ENCODE measurements around the gene YWHAB.

YWHAB gene

DNA sequence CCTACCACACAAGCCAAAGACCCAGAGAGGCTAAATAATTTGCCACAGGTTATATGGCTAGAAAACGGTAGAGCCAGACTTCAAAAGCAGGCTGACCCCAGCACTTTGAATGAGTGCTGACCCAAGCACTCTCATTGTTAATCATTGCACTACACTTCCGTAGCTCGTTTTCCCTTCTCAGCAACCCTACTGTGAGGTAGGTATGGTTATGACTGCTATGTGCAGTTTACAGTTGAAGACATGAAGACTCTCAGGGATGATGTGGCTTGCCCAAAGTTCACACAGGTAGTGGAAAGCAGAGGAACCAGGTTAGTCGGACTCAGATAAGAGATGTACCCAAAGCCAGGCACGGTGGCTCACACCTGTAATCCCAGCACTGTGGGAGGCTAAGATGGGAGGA, 41.6 kb upstream of the YWHAB start:
- Histone ChIP-seq H3K4me1 (ENCODE audit: insufficient read depth, insufficient read length) (no peaks in the 10 kb centered on the region), H3K9ac (ENCODE audit: insufficient read length, low read depth) (no peak overlapping the region), H3K27me3 (ENCODE audit: insufficient read depth, insufficient read length) (no peaks in the 10 kb centered on the region), H3K9me3 (ENCODE audit: insufficient read depth, low read length) (no peaks in the 10 kb centered on the region), H3K4me3 (ENCODE audit: insufficient read length, low read depth) (no peak overlapping the region), H3K36me3 (ENCODE audit: insufficient read depth, insufficient read length, low read length) (no peaks in the 10 kb centered on the region)
- no peak for DNase-seq (ENCODE audit: low read depth, low spot score)
- TF ChIP-seq ZNF274 (IDR thresholded peaks at IDR 0.05; ENCODE audit: low read depth, low read length) = no peak
- TF ChIP-seq YY1 (IDR thresholded peaks at IDR 0.05; ENCODE audit: insufficient read depth, insufficient read length) = no peak
- TF ChIP-seq SUZ12 (IDR thresholded peaks at IDR 0.05; ENCODE audit: extremely low read depth, insufficient read depth, insufficient read length) = no peak

DNA sequence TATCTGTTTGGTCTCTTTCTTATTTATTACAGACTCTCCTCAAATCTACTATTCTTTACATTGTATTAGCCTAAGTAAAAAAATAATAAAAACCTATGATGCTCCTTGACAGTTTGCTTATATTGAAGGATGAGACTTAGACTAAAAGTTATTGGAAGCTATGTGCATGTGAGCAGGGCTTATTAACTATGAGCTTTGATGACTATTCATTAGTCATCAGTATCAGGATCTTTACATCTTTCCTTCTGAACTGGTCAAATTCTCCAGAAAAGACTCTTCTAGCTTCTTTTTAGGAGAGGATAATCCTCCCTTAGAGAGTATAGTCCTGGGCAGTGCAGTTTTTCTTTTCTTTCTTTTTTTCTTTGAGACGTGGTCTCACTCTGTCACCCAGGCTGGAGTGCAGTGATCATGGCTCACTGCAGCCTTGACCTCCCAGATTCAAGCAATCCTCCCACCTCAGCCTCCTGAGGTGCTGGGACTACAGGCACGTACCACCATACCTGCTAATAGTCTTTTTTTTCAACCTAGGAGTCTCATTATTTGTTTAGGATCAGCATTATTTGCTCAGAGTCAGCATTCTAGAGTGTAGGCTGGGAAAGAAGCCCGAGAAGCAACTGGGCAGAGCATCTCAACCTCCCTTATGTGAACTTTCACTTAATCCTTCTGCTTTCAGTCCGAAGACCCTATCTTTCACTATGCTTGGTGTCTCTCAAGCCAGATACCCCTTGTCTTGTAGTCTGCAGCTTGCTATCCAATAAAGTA, 37.1 kb upstream of the YWHAB start:
- Histone ChIP-seq H3K9me3 (ENCODE audit: insufficient read depth, low read length) (no peaks in the 10 kb centered on the region), H3K36me3 (ENCODE audit: insufficient read depth, insufficient read length, low read length) (no peaks in the 10 kb centered on the region), H3K27me3 (ENCODE audit: insufficient read depth, insufficient read length) (no peaks in the 10 kb centered on the region), H3K9ac (ENCODE audit: insufficient read length, low read depth) (no peak overlapping the region), H3K4me3 (ENCODE audit: insufficient read length, low read depth) (no peak overlapping the region), H3K4me1 (ENCODE audit: insufficient read depth, insufficient read length) (no peaks in the 10 kb centered on the region)
- TF ChIP-seq SUZ12 (IDR thresholded peaks at IDR 0.05; ENCODE audit: extremely low read depth, insufficient read depth, insufficient read length) (no peak), ZNF274 (IDR thresholded peaks at IDR 0.05; ENCODE audit: low read depth, low read length) (no peak), YY1 (IDR thresholded peaks at IDR 0.05; ENCODE audit: insufficient read depth, insufficient read length) (no peak)
- DNase-seq (ENCODE audit: low read depth, low spot score) = no peak

DNA sequence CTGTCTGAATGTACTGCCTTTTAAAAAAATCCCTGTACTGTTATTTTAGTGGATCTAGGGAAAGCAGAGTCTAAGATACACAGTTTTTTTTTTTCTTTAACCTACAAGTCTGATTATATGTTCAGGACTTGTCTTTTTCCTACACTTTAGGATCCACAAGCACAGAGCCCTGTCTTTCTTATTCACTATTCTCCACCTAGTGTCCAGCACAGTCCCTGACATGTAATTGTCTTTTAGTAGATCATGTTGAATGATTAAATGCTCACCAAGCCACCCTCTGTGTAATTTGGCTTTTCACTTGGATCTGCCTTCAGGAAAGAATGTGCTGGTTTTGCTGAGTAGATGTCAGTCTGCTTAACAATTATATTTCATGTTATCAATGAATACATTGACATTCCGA, 35.8 kb upstream of the YWHAB start:
- Histone ChIP-seq H3K36me3 (ENCODE audit: insufficient read depth, insufficient read length, low read length) (no peaks in the 10 kb centered on the region), H3K27me3 (ENCODE audit: insufficient read depth, insufficient read length) (no peaks in the 10 kb centered on the region), H3K9ac (ENCODE audit: insufficient read length, low read depth) (no peak overlapping the region), H3K9me3 (ENCODE audit: insufficient read depth, low read length) (no peaks in the 10 kb centered on the region), H3K4me1 (ENCODE audit: insufficient read depth, insufficient read length) (no peaks in the 10 kb centered on the region), H3K4me3 (ENCODE audit: insufficient read length, low read depth) (no peak overlapping the region)
- TF ChIP-seq SUZ12 (IDR thresholded peaks at IDR 0.05; ENCODE audit: extremely low read depth, insufficient read depth, insufficient read length) = no peak
- no peak for DNase-seq (ENCODE audit: low read depth, low spot score)

DNA sequence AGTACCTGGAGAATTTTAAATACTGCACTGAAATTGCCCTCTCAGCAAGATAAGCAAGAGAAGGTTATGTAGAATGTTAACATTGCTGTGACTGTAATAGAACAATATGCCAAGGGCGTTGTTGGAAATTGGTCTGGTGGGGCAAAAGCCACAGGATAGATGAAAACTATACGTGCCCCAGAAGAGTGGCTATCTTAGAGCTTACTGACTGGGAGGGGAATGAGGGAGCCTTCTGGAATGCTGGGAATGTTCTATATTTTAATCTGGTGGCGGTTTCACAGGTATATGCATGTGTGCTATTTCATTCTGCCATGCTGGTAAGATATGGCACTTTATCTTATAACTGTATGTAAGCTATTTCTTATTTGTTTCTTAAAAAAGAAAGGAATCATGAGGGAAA, 35.2 kb upstream of the YWHAB start:
- DNase-seq (ENCODE audit: low read depth, low spot score) = no peak
- no peak overlapping the region for H3K9ac ChIP-seq (ENCODE audit: insufficient read length, low read depth)
- no peak overlapping the region for H3K4me3 ChIP-seq (ENCODE audit: insufficient read length, low read depth)
- H3K36me3 ChIP-seq (ENCODE audit: insufficient read depth, insufficient read length, low read length) = no peaks in the 10 kb centered on the region
- no peaks in the 10 kb centered on the region for H3K4me1 ChIP-seq (ENCODE audit: insufficient read depth, insufficient read length)
- no peaks in the 10 kb centered on the region for H3K27me3 ChIP-seq (ENCODE audit: insufficient read depth, insufficient read length)
- no peaks in the 10 kb centered on the region for H3K9me3 ChIP-seq (ENCODE audit: insufficient read depth, low read length)
- TF ChIP-seq SUZ12 (IDR thresholded peaks at IDR 0.05; ENCODE audit: extremely low read depth, insufficient read depth, insufficient read length) = no peak
- no peak for TF ChIP-seq YY1 (IDR thresholded peaks at IDR 0.05; ENCODE audit: insufficient read depth, insufficient read length)
- TF ChIP-seq ZNF274 (IDR thresholded peaks at IDR 0.05; ENCODE audit: low read depth, low read length) = no peak

DNA sequence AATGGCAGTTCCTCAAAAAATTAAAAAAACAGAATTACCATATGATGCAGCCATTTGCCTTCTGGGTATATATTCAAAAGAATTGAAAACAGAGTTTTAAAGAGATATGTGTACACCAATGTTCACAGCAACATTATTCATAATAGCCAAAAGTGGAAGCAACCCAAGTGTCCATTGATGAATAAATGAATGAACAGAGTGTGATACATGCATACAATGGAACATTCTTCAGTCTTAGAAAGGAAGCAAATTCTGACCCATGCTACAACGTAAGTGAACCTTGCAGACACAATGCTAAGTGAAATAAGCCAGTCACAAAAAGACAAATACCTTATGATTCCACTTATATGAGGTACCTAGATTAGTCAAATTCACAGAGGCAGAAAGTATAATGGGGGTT, 34.7 kb upstream of the YWHAB start:
- Histone ChIP-seq H3K9ac (ENCODE audit: insufficient read length, low read depth) (no peak overlapping the region), H3K27me3 (ENCODE audit: insufficient read depth, insufficient read length) (no peaks in the 10 kb centered on the region), H3K4me1 (ENCODE audit: insufficient read depth, insufficient read length) (no peaks in the 10 kb centered on the region), H3K4me3 (ENCODE audit: insufficient read length, low read depth) (no peak overlapping the region), H3K9me3 (ENCODE audit: insufficient read depth, low read length) (no peaks in the 10 kb centered on the region), H3K36me3 (ENCODE audit: insufficient read depth, insufficient read length, low read length) (no peaks in the 10 kb centered on the region)
- TF ChIP-seq ZNF274 (IDR thresholded peaks at IDR 0.05; ENCODE audit: low read depth, low read length) (no peak), SUZ12 (IDR thresholded peaks at IDR 0.05; ENCODE audit: extremely low read depth, insufficient read depth, insufficient read length) (no peak), YY1 (IDR thresholded peaks at IDR 0.05; ENCODE audit: insufficient read depth, insufficient read length) (no peak)
- no peak for DNase-seq (ENCODE audit: low read depth, low spot score)

DNA sequence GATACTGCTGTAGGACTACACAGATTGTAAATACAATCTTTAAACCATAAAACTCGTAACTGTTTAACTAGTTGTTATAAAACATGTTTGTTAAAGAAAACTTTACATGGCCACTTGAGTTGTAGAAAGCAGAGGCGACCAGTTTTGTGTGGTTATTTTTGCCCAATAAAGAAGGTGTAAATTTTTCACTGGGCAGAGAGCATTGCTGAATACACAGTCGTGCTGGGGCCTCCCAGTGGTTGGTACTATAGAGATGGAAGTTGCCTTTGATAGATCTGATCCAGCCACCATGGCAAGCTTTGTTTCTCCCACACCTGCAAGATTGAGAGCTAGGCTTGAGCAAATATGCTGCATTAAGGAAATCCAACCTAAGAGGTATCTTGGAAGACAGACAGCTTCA, 34.0 kb upstream of the YWHAB start:
- Histone ChIP-seq H3K27me3 (ENCODE audit: insufficient read depth, insufficient read length) (no peaks in the 10 kb centered on the region), H3K4me3 (ENCODE audit: insufficient read length, low read depth) (no peak overlapping the region), H3K9ac (ENCODE audit: insufficient read length, low read depth) (no peak overlapping the region), H3K9me3 (ENCODE audit: insufficient read depth, low read length) (no peaks in the 10 kb centered on the region), H3K4me1 (ENCODE audit: insufficient read depth, insufficient read length) (no peaks in the 10 kb centered on the region), H3K36me3 (ENCODE audit: insufficient read depth, insufficient read length, low read length) (no peaks in the 10 kb centered on the region)
- DNase-seq (ENCODE audit: low read depth, low spot score) = no peak
- TF ChIP-seq YY1 (IDR thresholded peaks at IDR 0.05; ENCODE audit: insufficient read depth, insufficient read length) = no peak
- TF ChIP-seq SUZ12 (IDR thresholded peaks at IDR 0.05; ENCODE audit: extremely low read depth, insufficient read depth, insufficient read length) = no peak
- no peak for TF ChIP-seq ZNF274 (IDR thresholded peaks at IDR 0.05; ENCODE audit: low read depth, low read length)

DNA sequence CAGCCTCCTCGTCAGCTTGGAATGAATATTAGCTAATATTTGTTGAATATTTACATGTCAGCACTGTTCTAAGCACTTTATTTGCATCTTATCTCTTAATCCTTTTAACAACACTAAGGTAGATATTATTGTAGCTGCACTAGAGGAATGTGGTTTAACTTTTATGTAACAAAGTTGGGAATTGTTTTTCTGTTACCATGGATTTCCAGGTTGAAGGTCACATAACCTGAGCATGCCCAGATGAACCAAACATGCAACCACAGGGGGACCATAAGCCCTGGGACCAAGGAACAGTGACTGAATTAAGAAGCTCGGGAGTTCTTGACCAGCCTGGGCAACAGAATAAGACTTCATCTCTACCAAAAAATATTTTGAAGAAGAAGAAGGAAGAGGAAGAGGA, 29.1 kb upstream of the YWHAB start:
- Histone ChIP-seq H3K4me3 (ENCODE audit: insufficient read length, low read depth) (no peak overlapping the region), H3K4me1 (ENCODE audit: insufficient read depth, insufficient read length) (no peaks in the 10 kb centered on the region), H3K9me3 (ENCODE audit: insufficient read depth, low read length) (no peaks in the 10 kb centered on the region), H3K27me3 (ENCODE audit: insufficient read depth, insufficient read length) (no peaks in the 10 kb centered on the region), H3K36me3 (ENCODE audit: insufficient read depth, insufficient read length, low read length) (no peaks in the 10 kb centered on the region), H3K9ac (ENCODE audit: insufficient read length, low read depth) (no peak overlapping the region)
- TF ChIP-seq YY1 (IDR thresholded peaks at IDR 0.05; ENCODE audit: insufficient read depth, insufficient read length) (no peak), ZNF274 (IDR thresholded peaks at IDR 0.05; ENCODE audit: low read depth, low read length) (no peak), SUZ12 (IDR thresholded peaks at IDR 0.05; ENCODE audit: extremely low read depth, insufficient read depth, insufficient read length) (no peak)
- no peak for DNase-seq (ENCODE audit: low read depth, low spot score)
